ENCODE measurements around the gene LCE1F.

Gene LCE1F

DNA sequence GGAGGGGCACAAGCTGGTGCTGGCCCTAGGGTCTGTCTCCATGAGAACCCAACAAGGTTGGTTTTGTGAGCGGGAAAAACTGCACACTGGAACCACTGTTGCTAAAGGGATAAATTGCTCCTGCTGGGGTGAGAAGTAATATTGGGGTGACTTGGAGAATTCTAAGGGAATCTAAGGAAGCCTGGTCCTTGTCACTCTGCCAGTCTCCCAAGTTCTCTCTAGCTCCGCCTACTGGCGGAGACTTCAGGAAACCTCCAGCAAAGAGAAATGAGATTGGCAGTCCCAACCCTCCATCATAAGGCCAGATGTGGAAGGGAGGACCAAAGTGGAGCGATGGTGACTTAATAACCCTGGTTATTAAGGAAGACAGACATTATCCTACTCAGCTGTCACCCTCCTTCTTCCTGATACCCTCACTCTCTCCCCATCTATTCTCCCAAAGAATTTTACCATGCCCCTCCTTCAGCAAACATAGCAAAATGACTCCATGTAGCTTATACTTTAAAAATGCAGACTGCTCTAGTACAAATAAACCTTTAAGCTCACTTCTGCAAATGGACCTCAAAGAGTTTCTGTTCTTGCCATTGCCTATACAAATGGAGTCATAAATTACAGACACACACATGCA is 2.7 kb downstream of the LCE1F start:
- DNase-seq: no peak

- DNase-seq: no peak
Observed at GRCh38 chr1:152783095-152783494, 8.2 kb downstream of the LCE1F start.

DNA sequence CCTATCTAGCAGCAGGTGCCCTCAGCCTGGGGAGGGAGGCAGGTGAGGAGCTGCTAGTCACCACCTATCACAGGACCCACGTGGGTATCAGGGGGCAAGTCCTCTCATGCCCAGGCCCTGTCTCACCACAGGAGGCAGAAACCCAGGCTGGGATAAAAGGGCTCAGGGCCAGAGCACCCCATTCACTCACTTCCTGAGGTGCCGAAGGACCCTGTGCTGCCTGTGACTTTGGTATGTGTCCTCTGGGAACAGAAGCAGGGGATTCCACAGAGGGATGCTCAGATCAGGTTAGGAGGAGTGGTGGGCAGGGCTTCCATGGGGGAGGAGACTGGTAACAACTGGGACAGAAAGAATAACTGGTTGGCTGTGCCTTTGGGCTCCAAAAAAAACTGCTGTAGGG is 11.1 kb downstream of the LCE1F start, which contains the start of gene LCE1E:
LCE1E (plus strand) TSS at position 181 of the 400 bp plus-strand sequence. CDS start 1,043 bp downstream, outside the sequence.
- DNase-seq: no peak

DNA sequence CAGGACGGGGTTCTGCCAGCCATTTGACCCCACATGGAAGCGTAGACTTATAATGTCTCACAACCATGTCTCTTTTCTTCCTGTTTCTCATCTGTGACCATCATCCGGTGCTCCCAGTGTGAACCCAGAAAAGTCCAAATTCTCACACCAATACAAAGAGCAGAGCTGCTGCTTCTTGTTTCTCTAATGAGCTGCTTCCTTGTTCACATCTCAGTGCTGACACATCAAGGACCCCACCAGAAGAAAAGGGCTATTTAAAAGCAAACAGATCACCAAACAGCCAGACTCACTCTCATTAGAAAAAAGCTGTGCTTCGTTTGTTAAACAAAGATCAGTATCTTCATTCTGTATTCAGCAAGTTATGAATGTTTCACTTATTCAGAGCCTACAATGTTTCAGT is 20.7 kb downstream of the LCE1F start:
- DNase-seq: no peak

GRCh38 chr1:152796421-152796820 is 21.5 kb downstream of the LCE1F start, which contains the start of gene LCE1D:
Gene LCE1D (plus strand): TSS chr1:152796721. CDS start chr1:152797795, 1,074 bp downstream.
- DNase-seq: no peak

- no peak for DNase-seq
Observed at GRCh38 chr1:152801333-152801732, 26.4 kb downstream of the LCE1F start.

DNA sequence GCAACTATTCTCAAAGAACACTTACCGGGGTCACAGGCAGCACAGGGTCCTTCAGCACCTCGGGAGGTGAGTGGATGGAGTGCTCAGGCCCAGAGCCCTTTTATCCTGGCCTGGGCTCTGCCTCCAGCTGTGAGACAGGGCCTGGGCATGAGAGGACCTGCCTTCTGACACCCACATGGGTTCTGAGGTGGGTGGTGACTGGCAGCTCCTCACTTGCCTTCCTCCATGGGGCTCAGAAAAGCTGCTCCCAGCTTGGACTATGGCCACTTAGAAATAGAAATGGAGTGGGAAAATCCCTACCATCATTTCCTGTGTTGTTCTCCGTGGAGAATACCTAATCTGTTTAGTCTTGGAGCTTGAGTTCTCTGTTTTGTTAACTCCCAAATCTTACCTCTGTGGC is 31.6 kb downstream of the LCE1F start, which contains the start of gene LCE1C:
LCE1C (minus strand) TSS at position 76 of the 400 bp plus-strand sequence. CDS start 1,173 bp downstream, outside the sequence.
- no peak for DNase-seq

- no peak for DNase-seq
Observed at GRCh38 chr1:152811050-152811449, 36.1 kb downstream of the LCE1F start.

GRCh38 chr1:152811671-152812070 is 36.7 kb downstream of the LCE1F start, which contains the start of gene LCE1B:
Gene LCE1B (plus strand): TSS chr1:152811971. CDS start chr1:152812447, 476 bp downstream.
- DNase-seq: no peak

GRCh38 chr1:152817309-152817708 is 42.4 kb downstream of the LCE1F start:
- DNase-seq: no peak

- no peak for DNase-seq
Observed at GRCh38 chr1:152823294-152823693, 48.4 kb downstream of the LCE1F start.

GRCh38 chr1:152824964-152825363 is 50.0 kb downstream of the LCE1F start:
- no peak for DNase-seq

All from activated CD4-positive, CD25-positive, alpha-beta regulatory T cell (primary cell).